HG02763 (cell line): ENCODE measurements around the gene SLC4A4.

Source experiments
- ATAC-seq: cut with Tn5 transposase; IDR thresholded peaks from one replicate; pipeline ENCODE4 v1.9.1; 2021; ENCODE audit warnings: mild to moderate bottlenecking, moderate library complexity; ENCODE audit not compliant: unreplicated experiment

The SLC4A4 gene

DNA sequence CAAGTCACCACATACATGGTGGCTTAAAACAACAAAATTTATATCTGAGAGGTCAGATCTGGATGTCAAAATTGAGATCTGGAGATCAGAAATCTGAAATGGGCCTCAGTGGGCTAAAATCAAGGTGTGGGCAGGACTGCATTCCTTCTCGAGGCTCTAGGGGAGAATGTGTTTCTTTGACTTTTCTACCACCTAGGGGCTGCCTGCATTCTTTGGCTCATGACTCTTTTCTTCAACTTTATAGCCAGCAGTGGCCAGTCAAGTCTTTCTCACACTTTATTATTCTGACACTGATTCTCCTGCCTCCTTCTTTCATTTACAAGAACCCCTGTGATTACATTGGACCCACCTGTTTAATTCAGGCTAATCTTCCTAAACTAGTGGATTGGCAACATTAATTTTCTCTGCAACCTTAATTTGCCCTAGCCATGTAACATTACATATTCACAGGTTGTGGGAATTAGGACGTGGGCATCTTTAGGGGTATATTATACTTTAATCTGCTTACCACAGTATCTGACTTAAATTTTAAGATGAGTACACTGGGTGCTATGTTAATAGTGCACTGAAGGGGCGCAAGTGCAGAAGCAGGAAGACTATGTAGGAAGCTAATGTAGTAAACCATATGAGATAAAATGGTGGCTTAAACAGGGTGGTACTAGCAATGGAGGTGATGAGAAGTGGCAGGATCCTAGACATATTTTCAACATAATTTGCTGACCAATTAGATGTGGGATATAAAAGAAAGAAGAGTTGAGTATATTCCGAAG lies 188.0 kb downstream of the SLC4A4 start:
- ATAC-seq = no peak

DNA sequence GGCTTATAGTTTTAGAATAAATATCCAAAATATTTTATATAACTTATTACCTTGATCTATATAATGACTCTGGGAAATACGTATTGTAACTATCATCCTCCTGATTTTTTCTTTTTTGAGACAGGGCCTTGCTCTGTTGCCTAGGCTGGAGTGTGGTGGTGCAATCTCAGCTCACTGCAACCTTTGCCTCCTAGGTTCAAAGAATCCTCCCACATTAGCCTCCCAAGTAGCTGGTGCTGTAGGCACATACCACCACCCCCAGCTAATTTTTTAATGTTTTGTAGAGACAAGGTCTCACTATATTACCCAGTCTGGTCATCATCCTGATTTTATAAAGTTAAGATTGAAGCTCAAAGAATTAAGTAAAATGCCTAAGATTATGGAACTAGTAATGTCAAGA lies 193.6 kb downstream of the SLC4A4 start:
- ATAC-seq = no peak

DNA sequence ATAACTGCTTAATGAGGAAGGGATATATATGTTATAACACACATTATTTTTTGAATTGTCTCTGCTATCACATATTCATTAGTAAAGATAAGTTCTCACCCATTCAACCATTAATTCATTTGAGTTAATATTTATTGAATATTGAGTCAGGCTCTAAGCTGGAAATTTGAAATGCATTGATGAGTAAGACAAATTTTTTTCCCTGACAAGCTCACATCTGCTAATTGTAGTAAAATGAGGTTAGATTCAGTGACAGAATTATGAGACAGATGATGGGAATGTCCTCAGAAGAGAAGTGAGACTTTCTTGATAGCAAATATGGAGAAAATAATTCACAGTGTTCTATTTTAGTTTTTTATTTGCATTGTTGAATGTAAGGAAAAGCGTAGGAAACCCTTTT lies 194.3 kb downstream of the SLC4A4 start:
- ATAC-seq = no peak

DNA sequence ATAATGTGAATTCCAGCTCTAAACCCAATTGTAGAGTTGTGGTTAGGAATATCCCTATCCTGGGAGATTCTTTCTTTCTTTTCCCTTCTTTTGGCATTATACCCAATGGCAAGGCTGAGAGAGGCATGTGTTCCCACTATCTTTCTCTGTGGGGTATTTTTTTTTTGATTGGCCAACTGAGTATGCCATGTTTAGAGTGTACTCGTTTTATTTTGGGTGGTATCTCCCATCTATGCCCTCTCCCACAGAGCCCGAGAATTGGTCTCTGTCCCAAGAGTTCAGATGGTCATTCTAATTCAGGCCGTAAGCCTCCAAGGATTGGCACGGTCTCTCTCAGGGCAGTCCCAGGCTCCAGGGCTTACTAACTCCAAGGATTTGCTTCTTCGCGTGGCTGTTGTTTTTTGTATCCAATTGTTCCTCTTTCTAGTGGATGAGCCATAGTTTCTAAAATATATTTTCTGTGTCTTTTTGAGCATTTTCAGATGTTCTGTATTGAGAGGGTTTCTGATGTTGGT lies 198.8 kb downstream of the SLC4A4 start:
- ATAC-seq = no peak

DNA sequence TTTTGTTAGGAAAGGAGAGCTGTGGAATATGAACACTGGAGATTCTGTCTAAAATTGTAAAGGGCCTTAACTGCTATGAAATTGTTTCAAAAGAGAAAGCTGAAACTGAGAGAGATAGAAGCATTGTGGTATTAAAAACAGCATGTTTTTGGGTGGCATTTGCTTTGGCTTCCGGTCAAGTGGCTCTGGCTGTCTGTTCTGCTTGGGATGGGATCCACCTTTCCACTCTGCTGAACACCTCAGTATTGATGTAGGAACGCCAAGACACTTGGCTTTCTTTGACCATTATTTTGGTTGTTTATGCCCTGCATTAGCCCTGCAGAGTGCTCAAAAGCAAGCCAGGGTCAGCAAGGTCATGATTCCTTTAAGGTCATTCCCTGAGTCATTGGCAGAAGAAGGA lies 199.7 kb downstream of the SLC4A4 start:
- ATAC-seq = no peak

DNA sequence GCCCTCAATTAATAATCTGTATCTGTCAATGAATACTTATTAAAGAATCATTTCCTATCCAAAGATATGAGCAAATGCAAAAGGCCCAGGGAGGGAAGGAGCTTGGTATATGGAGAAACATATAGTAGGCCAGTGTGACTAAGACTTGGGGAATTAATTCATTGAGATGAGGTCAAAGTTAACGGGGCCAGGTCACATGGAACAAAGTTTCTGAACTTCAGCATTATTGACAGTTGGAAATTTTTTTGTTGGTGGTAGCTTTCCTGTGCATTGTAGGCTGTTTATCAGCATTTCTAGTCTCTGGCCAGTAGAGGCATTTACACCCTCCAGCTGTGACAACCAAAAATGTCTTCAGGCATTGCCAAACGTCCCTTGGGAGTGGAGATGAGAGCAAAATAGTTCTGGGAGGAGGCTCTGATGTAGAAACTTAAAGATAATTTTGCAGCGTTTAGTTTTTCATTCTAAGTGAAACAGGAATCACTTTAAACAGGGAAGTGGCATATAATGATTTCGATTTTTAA lies 202.0 kb downstream of the SLC4A4 start:
- no peak for ATAC-seq

DNA sequence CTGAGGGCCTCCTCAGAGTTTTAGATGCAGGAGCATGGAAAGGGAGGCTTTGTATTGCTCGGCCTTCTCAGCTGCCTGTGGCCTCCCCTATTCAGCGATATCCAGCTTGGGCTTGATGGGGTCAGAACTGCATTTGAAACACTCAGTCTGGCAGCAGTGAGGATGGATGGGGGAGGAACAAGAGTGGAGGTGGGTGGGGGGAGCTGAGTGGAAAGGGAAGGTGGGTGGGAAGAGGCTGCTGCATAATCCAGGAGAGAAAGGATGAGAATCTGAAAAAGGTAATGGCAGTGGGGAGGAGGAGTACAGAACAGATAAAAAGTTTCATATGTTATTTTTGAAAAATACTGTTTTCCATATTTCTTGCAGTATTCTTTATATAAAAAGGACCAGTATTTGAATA lies 202.7 kb downstream of the SLC4A4 start:
- ATAC-seq = no peak

DNA sequence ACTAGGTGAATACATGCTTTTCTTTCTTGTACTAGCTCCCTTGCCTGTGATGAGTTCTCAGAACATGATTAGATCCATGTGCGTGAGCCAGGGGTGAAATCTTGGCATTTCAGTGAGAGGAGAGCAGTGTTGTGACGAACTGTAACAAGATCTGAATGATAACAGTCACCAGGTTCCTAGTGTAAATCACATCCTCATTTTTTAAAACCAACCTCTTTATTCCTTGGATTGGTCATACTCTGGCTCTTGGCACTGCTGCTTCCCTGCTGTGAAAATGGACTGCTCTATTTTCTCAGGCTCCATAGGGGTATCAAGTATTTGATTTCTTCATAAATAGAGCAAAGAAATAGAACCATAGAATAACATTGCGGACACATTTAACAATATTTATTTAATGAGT lies 206.3 kb downstream of the SLC4A4 start:
- ATAC-seq = no peak

DNA sequence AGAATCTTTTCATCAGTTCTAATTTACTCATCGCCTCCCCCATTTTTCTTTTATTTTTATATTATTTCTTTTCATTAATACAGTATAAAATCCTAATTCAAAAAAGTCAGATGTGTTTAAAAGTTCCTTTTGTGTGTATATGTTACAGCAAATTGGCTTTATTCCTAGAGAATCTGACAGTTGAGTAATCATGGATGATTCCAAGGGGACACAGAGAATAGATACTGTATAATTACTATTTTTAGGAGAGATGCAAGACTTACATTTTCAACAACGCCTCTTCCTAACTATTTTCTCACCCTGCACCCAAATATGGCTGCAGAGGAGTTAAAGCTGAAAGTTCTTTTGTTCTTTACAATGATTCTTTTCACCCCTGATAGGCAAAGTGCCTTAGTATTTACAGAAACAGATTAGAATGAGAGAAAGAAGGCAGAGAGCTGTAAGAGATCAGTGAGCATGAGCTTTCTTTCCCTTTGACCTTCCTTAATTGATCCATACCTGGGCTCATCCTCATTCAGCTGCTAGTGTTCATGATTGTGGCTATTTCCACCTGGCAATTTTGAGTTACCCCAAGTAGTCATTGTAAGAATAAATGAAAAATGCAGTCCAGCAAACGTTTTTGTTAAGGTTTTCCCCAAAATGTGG lies 210.8 kb downstream of the SLC4A4 start:
- ATAC-seq = no peak

DNA sequence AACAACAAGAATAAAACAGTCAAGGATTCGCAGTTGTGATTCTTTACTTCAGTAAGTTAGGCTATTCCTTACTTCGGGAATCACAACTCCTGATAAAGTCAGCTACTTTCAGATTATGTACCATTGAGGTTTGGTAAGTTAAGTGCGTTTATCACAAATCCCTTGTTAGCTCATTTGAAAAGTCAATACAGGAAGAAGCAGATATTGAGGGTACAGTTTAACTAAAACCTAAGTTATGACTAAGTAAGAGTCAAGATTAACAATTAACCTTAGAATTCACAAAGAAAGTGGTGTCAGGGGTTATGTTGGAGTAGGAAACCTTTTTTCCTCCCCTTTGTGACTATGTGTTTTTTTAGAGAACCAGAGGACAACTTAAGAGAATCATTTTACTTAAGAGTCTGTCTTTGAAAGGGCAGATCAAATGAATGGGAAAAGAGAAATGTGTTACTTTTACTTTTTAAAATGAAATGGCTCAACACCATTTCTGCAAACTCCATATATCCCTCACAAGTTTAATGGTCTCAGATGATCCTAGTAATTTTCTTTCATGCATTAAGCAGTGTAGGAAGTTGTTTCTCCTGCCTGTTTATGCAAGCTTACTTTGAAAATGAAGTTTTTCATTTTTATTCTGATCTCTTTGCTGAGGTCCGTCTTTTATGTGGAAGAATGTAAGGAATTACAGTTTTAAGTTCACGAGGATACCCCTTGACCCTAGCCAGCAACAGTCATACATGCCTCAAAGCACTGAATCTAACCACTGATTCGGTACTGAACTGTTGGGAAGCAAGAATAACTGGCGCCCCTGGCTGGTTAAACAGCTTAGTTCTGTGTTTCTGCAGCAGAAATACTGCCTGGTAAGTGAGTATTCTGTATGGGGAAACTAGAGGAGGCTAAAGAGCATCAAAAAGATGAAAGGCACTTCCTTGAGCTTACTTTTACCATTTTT lies 211.7 kb downstream of the SLC4A4 start:
- no peak for ATAC-seq

DNA sequence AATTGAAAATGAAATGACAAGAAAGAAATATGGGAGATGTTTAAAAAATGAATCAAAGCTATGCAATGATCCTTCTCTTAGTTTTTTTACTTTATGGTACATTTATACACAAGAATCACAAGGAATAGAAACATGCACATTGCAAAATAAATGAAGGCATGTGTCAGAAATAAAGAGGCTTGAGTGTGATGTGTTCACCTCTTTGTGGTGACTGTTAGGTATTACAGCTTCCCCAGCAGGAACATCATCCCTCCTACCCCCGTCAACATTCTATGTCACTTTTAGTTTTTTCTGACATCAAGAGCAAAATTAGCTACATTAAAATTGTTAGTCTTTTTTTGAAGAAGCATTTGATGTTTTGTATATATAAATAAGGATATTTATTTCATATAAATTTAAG lies 214.8 kb downstream of the SLC4A4 start:
- no peak for ATAC-seq

DNA sequence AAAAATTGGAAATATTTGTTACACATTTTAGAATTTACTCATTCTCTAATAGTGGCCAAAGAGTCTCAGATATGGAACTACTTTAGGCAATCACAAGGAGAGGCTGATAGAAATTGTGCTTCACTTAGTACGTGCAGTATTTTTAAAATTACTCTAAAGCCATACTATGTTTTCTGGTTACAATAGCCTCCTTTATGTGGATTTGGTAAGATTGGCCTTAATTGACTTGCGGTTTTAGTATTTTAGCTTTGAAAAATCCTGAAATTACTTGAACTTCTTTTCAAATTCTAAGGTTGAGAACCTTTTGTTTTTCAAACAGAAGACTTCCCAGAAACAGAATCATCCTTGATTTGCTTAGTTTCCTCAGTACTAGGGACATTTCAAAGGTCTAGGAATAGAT lies 215.2 kb downstream of the SLC4A4 start:
- no peak for ATAC-seq

DNA sequence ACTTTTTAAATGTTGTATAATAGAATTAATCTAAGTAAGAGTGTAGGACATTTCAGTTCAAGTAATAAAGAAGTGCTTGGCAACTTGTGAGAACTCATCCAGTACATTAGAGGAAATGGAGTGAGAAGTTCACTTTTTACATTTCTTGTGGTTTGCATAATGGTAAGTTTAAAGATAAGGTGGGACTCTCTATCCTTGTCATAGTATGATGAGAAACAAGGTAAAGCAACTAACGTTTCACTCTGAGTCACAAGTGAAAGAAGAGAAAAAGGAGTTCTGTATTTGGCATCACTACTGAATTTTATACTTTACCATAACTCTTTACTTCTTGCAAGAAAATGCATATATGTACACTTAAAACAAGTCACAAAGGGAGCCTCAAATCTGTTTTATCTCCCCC lies 219.4 kb downstream of the SLC4A4 start:
- peak; percentile 66 for ATAC-seq

DNA sequence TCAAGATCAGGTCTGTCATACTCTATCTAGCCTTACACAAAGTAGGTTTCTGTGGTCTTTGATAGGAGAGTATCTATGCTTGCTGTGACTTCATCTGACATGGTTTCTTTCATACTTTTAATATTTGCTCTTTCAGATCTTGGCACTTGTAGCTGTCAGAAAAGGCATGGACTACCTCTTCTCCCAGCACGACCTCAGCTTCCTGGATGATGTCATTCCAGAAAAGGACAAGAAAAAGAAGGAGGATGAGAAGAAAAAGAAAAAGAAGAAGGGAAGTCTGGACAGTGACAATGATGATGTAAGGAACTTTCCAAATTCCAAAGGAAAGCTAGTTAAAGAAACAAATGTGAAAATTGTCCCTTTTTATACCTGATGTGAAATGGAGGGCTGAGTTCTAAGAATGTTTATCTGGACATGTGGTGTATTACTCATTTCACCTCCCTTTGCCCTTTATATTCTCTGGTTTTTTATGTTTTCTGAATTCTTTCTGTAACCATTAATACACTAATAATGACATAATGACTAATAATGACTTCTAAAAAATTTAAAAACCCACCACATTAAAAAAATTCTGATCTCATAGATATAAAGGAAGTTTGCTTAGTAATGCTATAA lies 221.2 kb downstream of the SLC4A4 start:
- no peak for ATAC-seq

DNA sequence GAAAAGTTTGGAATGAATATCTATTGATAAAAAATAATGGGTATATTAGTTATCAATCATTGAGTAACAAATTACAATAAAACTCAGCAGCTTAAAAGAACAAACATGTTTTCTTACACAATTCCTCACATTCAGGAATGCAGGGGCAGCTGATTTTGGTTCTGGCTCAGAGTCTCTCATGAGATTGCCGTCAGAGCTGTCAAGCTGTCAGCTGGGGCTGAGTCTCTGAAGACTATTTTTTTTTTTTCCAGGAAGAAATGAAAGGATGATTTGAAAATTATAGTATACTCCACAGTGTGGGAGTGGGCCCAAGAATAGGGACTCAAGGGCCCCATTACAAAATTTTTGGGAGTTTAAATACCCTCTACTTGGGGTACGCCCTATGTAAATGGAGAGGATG lies 226.0 kb downstream of the SLC4A4 start:
- ATAC-seq = no peak

DNA sequence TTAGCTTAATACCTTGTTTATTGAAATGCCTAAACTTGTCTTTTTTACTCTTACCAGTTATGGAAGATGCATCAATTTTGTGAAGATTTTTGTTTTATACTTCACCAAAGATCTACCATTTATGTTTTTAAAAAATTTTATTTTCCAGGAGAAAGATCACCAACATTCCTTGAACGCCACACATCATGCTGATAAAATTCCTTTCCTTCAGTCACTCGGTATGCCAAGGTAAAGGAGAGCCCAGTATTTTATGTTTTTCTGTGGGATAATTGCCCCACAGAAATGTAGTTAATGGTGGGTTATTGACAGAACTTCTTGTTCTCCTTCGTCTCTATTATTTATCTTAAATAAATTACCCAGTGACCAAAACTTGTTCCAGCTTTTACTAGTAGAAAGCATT lies 228.0 kb downstream of the SLC4A4 start:
- ATAC-seq = no peak

DNA sequence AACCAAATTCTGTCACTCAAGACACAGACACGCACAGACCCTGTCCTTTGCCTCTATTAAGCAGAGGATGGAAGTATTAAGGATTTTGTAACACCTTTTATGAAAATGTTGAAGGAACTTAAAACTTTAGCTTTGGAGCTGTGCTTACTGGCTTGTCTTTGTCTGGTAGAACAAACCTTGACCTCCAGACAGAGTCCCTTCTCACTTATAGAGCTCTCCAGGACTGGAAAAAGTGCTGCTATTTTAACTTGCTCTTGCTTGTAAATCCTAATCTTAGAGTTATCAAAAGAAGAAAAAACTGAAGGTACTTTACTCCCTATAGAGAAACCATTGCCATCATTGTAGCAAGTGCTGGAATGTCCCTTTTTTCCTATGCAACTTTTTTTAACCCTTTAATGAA lies 229.3 kb downstream of the SLC4A4 start:
- no peak for ATAC-seq

DNA sequence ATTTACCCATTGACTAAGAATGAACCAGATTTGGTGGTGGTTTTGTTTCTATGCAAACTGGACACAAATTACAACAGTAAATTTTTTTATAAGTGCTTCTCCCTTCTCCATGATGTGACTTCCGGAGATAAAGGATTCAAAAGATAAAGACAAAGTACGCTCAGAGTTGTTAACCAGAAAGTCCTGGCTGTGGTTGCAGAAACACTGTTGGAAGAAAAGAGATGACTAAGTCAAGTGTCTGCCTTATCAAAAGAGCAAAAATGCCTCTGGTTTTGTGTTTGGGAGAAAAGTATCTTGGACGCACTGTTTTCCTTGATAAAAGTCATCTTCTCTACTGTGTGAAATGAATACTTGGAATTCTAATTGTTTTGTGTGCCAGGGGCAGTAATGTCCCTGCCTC lies 231.7 kb downstream of the SLC4A4 start:
- ATAC-seq = no peak

DNA sequence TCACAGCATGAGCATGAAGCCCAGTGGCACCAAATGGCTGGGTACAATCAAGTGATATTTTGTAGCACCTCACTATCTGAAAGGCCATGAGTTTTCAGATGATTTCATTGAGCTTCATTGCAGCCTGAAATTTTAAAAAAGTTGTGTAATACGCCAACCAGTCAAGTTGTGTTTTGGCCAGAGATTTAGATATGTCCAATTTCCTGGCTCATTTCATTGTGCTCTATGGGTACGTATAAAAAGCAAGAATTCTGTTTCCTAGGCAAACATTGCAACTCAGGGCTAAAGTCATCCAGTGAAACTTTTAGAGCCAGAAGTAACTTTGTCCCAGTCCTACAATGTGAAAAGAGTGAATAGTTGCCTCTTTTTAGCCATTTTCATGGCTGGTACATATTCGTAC lies 232.5 kb downstream of the SLC4A4 start:
- no peak for ATAC-seq

DNA sequence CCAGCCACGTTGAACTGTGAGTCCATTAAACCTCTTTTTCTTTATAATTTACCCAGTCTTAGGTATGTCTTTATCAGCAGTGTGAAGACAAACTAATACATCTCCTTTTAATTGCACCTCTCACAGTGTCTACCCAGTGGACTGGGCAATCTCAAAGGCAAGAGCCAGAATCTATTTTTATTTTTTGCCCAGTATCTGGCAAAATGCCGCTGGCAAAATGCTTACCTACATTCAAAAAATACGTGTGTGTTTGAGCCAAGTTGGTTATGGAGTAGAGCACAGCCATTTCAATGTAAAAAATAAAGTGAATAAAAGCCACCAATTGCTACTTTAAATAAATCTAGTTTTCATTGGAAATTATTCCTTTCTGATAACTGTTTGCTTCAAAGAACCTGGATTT lies 245.2 kb downstream of the SLC4A4 start:
- ATAC-seq = no peak

DNA sequence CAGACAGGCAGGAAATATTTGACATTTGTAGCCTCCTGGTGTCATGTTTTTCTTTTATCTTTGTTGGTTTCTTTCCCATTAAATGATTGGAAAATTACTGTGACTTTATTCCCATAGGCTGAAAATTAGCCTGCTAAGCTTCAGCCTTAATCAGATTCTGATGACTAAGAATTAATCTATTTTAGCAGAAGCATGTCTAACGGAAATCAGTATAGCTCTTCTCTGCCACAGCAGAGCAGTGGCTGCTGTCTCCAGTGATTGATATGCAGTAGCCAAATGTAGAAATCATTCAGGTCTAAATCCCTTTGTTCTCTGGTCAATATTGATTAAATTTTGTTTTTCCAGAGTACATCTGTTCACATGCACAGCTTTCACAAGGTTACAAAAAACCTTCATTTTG lies 245.8 kb downstream of the SLC4A4 start:
- ATAC-seq = no peak
